Endodermal cell (in vitro differentiated cells): Measurements from ENCODE around the gene TMEM243. TPM values are rescaled to one million over a fixed set of nuclear protein-coding genes. Genes with fewer than 3 reads are reported as not detected.
A peak's percentile ranks its signal among the peaks of the same experiment; 100 is the strongest.

Source experiments
- DNase-seq: peaks from one replicate; pipeline ENCODE4 v3.0.0-alpha.2; 2017
- H3K27ac ChIP-seq: 2 replicates; pipeline ENCODE4 v1.5.1; 2013; ENCODE audit warnings: mild to moderate bottlenecking, low read depth, low read length, moderate library complexity
- H3K27me3 ChIP-seq: 2 replicates; pipeline ENCODE4 v1.6.1; 2013; ENCODE audit warnings: mild to moderate bottlenecking, low read length, moderate library complexity; ENCODE audit not compliant: insufficient read depth, control insufficient read depth, poor library complexity, severe bottlenecking
- H3K36me3 ChIP-seq: 2 replicates; pipeline ENCODE4 v1.7.0; 2013; ENCODE audit warnings: mild to moderate bottlenecking, low read length, moderate library complexity; ENCODE audit not compliant: control insufficient read depth, insufficient read depth
- H3K4me1 ChIP-seq: one replicate; pipeline ENCODE4 v1.7.0; 2013; ENCODE audit warnings: low read length; ENCODE audit not compliant: control insufficient read depth, insufficient read depth
- H3K4me3 ChIP-seq: 2 replicates; pipeline ENCODE4 v1.5.1; 2013; ENCODE audit warnings: mild to moderate bottlenecking, low read length, moderate library complexity
- H3K9ac ChIP-seq: 2 replicates; pipeline ENCODE4 v1.6.1; 2013; ENCODE audit warnings: mild to moderate bottlenecking, low read length, moderate library complexity; ENCODE audit not compliant: poor library complexity, severe bottlenecking; ENCODE audit errors: extremely low read depth
- H3K9me3 ChIP-seq: 2 replicates; pipeline ENCODE4 v1.6.1; 2013; ENCODE audit warnings: mild to moderate bottlenecking, low read length, moderate library complexity; ENCODE audit not compliant: control insufficient read depth
- H3K27ac Mint-ChIP-seq: 2 replicates; pipeline ENCODE4 v1.8.0; 2020; ENCODE audit warnings: mixed read lengths
- H3K27me3 Mint-ChIP-seq: 2 replicates; pipeline ENCODE4 v1.8.0; 2021; ENCODE audit warnings: mild to moderate bottlenecking, mixed read lengths; ENCODE audit not compliant: insufficient read depth
- H3K36me3 Mint-ChIP-seq: 2 replicates; pipeline ENCODE4 v1.8.0; 2020; ENCODE audit warnings: low read depth, mixed read lengths
- H3K4me1 Mint-ChIP-seq: 2 replicates; pipeline ENCODE4 v1.8.0; 2020; ENCODE audit warnings: mixed read lengths
- H3K4me3 Mint-ChIP-seq: 2 replicates; pipeline ENCODE4 v1.8.0; 2020; ENCODE audit warnings: mild to moderate bottlenecking, moderate library complexity, mixed read lengths
- H3K9me3 Mint-ChIP-seq: 2 replicates; pipeline ENCODE4 v1.8.0; 2020; ENCODE audit warnings: mild to moderate bottlenecking, mixed read lengths
- WGBS, 2 experiments: methylation state at CpG; one replicate each; pipeline versions ENCODE4 v1.1.5 to v1.1.7; 2013; ENCODE audit warnings: missing lambda C conversion rate in 2 of 2, mixed read lengths in 1 of 2; ENCODE audit not compliant: insufficient coverage in 1 of 2, insufficient read length in 1 of 2; 5-methylcytosine and 5-hydroxymethylcytosine counted together
- total RNA-seq, 2 donors: library from RNA; stranded (reverse); fragmentation: NEBNext Ultra II Directional in 1 of 2; extraction: Animal tissue kit (Norgen Biotek cat#: 25700) in 1 of 2; gene quantifications; 2 replicates in 1 of 2; 3 replicates in 1 of 2; pipeline ENCODE4 v1.2.1, GENCODE V29; 2021
- TF ChIP-seq, protein P1 (sequence below): fragments of 200-600 bp; sonication (generic); conservative IDR thresholded peaks from 2 replicates; pipeline ENCODE4 v1.5.0; 2021; ENCODE audit warnings: antibody characterized with exemption, mild to moderate bottlenecking

TMEM243 gene
- total RNA-seq, 2 donors from 2014 or later, result 21.7 to 22.3 TPM

DNA sequence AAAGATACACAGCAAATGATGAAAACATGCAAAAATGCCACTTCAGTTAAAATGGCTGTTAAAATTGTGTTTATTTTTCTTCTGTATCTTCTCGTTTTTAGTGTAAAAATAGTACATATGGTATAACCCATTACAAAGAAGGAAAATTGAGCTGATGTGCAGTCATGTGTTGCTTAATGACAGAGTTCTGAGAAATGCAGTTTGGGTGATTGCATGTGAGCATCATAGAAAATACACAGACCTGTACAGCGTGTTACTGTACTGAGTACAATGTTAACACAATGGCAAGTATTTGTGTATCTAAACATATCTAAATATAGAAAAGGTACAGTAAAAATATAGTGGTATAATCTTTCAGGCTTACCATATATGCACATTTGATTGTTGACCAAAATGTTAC, 60.0 kb downstream of the TMEM243 start:
- no peaks in the 10 kb centered on the region for H3K27me3 ChIP-seq
- peaks cover 41% of the 10 kb centered on the region for H3K36me3 Mint-ChIP-seq
- TF ChIP-seq, protein P1, sequence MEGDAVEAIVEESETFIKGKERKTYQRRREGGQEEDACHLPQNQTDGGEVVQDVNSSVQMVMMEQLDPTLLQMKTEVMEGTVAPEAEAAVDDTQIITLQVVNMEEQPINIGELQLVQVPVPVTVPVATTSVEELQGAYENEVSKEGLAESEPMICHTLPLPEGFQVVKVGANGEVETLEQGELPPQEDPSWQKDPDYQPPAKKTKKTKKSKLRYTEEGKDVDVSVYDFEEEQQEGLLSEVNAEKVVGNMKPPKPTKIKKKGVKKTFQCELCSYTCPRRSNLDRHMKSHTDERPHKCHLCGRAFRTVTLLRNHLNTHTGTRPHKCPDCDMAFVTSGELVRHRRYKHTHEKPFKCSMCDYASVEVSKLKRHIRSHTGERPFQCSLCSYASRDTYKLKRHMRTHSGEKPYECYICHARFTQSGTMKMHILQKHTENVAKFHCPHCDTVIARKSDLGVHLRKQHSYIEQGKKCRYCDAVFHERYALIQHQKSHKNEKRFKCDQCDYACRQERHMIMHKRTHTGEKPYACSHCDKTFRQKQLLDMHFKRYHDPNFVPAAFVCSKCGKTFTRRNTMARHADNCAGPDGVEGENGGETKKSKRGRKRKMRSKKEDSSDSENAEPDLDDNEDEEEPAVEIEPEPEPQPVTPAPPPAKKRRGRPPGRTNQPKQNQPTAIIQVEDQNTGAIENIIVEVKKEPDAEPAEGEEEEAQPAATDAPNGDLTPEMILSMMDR, result no peak
- peaks cover 85% of the 10 kb centered on the region for H3K36me3 ChIP-seq
- H3K4me3 ChIP-seq, result no peak overlapping the region
- H3K4me1 ChIP-seq, result peaks cover 6% of the 10 kb centered on the region
- peaks cover 23% of the 10 kb centered on the region for H3K4me1 Mint-ChIP-seq
- 92% methylated on average over 2 of the region's 2 CpGs; no CpG with 5 or more reads in 1 of the 2 experiments for WGBS, 2 experiments
- H3K9ac ChIP-seq, result no peak overlapping the region
- H3K4me3 Mint-ChIP-seq, result no peak overlapping the region
- no peaks in the 10 kb centered on the region for H3K9me3 Mint-ChIP-seq
- no peaks in the 10 kb centered on the region for H3K27me3 Mint-ChIP-seq
- no peak overlapping the region for H3K27ac ChIP-seq
- no peaks in the 10 kb centered on the region for H3K9me3 ChIP-seq
- no peak overlapping the region for H3K27ac Mint-ChIP-seq
- DNase-seq, result no peak

DNA sequence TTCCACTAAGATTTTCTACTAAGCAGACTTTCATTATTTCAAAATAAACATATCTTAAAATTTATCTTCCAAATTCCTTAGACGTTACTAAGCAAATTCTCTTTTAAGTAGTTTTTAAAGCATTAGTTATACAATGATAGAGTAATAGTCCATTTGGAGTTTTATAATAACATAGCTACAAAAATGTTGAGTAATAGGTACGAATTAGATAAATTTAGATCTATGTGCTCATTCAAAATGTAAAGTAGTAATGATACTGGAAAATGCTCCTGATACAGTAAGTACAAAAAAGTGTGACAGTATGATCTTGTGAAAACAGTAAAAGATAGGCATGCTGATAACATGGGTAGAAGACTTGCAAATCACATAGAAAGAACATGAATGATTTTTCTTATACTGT, 62.8 kb downstream of the TMEM243 start:
- TF ChIP-seq, protein P1, result no peak
- Mint-ChIP-seq H3K9me3 (no peaks in the 10 kb centered on the region), H3K4me3 (peak overlapping the region; percentile 92), H3K27ac (no peak overlapping the region), H3K4me1 (peaks cover 23% of the 10 kb centered on the region), H3K36me3 (peaks cover 24% of the 10 kb centered on the region), H3K27me3 (no peaks in the 10 kb centered on the region)
- Histone ChIP-seq H3K9me3 (no peaks in the 10 kb centered on the region), H3K27me3 (no peaks in the 10 kb centered on the region), H3K4me3 (peak overlapping the region; percentile 98), H3K27ac (no peak overlapping the region), H3K36me3 (peaks cover 57% of the 10 kb centered on the region), H3K9ac (no peak overlapping the region), H3K4me1 (peaks cover 6% of the 10 kb centered on the region)
- WGBS, 2 experiments, result 98 to 100% methylated on average over 1 of the region's 2 CpGs
- no peak for DNase-seq

DNA sequence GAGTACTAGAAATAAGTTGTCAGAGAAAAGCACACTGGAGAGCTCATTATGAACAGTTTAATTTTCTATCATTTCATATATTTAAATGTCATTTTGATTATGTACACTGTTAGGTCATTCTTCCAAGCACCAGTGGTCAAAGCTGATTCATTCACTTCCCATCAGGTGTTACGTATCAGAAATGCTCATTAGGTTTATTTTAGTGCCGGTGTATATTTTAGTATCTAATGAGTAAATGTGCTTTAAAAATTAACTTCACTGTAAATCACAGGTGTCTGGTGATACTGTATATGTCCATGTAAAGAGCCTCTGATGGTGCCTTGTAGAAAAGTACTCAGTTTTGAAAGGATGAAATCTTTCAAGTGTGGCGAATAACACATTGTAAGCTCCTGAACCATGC, 63.7 kb downstream of the TMEM243 start:
- Mint-ChIP-seq H3K27me3 (no peaks in the 10 kb centered on the region), H3K36me3 (peaks cover 20% of the 10 kb centered on the region), H3K9me3 (no peaks in the 10 kb centered on the region), H3K4me1 (peaks cover 26% of the 10 kb centered on the region), H3K4me3 (peak overlapping the region; percentile 92), H3K27ac (no peak overlapping the region)
- H3K27me3 ChIP-seq, result no peaks in the 10 kb centered on the region
- peaks cover 10% of the 10 kb centered on the region for H3K4me1 ChIP-seq
- no peak overlapping the region for H3K27ac ChIP-seq
- DNase-seq, result no peak
- H3K9ac ChIP-seq, result no peak overlapping the region
- WGBS, 2 experiments, result 91% methylated on average over 3 of the region's 3 CpGs; no CpG with 5 or more reads in 1 of the 2 experiments
- TF ChIP-seq, protein P1, result no peak
- H3K4me3 ChIP-seq, result peak overlapping the region; percentile 98
- H3K9me3 ChIP-seq, result no peaks in the 10 kb centered on the region
- H3K36me3 ChIP-seq, result peaks cover 51% of the 10 kb centered on the region
